ENCODE results near the gene YRDC. TPM values are rescaled to one million over a fixed set of nuclear protein-coding genes. Genes with fewer than 3 reads are reported as not detected.

Gene YRDC, protein sequence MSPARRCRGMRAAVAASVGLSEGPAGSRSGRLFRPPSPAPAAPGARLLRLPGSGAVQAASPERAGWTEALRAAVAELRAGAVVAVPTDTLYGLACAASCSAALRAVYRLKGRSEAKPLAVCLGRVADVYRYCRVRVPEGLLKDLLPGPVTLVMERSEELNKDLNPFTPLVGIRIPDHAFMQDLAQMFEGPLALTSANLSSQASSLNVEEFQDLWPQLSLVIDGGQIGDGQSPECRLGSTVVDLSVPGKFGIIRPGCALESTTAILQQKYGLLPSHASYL
- 18.9 and 21.5 TPM in 2 replicates for total RNA-seq

DNA sequence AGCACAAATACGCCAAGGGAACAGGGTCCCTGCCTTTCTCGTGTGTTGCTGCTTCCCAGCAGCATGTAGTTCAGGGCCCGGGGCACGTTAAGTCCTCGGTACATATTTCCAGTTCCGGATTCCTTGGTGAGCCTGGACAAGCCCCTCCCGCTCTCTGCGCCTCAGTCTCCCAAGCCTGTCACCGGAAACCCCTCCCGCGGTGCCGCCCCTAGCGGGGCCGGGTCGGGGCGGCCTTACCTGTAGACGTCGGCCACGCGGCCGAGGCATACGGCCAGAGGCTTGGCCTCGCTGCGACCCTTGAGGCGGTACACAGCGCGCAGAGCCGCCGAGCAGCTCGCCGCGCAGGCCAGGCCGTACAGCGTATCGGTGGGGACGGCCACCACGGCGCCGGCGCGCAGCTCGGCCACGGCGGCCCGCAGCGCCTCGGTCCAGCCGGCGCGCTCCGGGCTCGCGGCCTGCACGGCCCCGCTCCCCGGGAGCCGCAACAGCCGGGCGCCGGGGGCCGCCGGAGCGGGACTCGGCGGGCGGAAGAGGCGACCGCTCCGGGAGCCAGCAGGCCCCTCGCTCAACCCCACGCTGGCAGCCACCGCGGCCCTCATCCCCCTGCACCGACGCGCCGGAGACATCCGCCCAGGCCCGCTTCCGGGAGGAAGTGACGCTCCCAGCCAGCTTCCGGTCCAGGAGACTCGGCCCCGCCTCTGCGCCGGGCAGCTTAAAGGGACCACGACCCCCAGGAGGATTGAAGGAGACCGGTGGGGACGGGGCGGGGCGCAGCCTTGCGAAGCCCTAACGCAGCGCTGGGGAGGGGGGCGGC, at the start of gene YRDC, which contains the start of gene C1orf122:
TSS of gene YRDC (minus strand) at position 654 of the 814 bp plus-strand sequence. CDS start at position 626, 28 bp downstream.
TSS of gene C1orf122 (plus strand) at position 236 of the 814 bp plus-strand sequence. CDS start 615 bp downstream, outside the sequence.

DNA sequence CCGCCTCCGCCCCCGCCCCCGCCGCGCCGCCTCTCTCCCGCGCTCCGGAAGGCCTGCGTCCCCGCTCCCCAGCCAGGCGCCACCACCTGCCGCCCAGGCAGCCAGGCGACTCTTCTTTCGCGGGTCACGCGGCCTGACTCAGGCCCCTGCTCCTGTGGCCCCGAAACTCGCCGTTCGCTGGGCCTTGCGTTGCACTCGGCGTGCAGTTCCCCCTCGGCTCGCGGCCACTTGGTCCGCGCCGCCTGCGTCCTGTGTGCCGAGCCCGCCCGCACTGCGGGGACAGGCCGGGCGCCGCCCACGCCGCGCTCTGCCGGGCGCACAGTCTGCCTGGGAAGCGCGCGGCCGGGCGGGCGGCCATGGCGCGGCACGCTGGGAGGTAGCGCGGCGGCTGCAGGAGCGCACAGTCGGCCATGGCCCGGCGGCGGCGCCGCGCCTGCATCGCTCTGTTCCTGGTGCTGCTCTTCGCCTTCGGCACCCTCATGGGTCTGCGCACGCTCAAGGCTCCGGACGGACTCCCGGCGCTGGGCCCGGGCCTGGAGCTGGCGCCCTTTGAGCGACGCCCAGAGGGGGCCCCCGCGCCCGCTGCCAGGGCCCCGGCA, 14.1 kb downstream of the YRDC start, which contains the start of gene MANEAL:
TSS of gene MANEAL (plus strand) at position 75 of the 599 bp plus-strand sequence. CDS start at position 411, 336 bp downstream.

DNA sequence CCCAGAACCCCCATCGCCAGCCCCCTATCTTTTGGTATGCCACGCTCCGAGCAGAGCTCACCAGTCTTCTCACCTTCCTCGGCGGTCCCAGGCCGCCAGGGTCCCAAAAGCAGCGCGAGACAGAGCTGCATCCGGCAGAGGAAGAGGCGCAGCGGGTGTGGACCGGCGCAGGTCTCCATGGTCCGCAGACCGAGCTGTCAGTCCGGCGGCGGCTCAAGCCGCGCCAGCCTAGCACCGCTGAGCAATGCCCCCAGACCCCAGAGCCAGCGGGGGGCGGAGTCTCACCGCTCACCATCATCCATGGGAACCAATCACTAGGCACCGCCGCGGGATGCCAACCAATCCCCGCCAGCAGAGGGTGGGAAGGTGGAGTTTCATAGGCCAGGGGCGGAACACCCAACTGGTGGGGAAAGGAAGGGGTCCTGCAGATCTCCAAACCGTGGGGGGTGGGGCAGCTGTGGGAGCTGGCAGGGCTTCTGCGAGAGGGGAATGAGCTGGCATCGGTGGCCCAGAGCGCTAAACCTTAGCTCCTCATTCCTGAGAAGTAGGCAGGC, 43.0 kb downstream of the YRDC start, which contains the start of gene EPHA10:
TSS of gene EPHA10 (minus strand) at position 233 of the 554 bp plus-strand sequence. CDS start at position 179, 54 bp downstream.

Other genes with a start within 250 kb of the YRDC start
- 61.4 and 68.1 TPM in 2 replicates for gene GNL2, start 212.3 kb downstream of the YRDC start, total RNA-seq
- not detected in 2 replicates for gene RSPO1, start 173.3 kb downstream of the YRDC start, total RNA-seq
- gene CDCA8, start 115.7 kb downstream of the YRDC start, total RNA-seq, result 8.8 and 18.6 TPM in 2 replicates
- not detected in 2 replicates for gene EPHA10, start 43.1 kb downstream of the YRDC start, total RNA-seq
- gene MANEAL, start 14.4 kb downstream of the YRDC start, total RNA-seq, result 1.3 and 2.0 TPM in 2 replicates
- gene C1orf122, start 418 bp downstream of the YRDC start, total RNA-seq, result 14.4 and 23.5 TPM in 2 replicates
- gene MTF1, start 51.4 kb upstream of the YRDC start, total RNA-seq, result 4.2 and 4.4 TPM in 2 replicates
- 20.9 and 22.5 TPM in 2 replicates for gene INPP5B, start 138.8 kb upstream of the YRDC start, total RNA-seq
- 67.0 and 96.8 TPM in 2 replicates for gene SF3A3, start 181.8 kb upstream of the YRDC start, total RNA-seq
- 27.6 and 51.0 TPM in 2 replicates for gene FHL3, start 197.3 kb upstream of the YRDC start, total RNA-seq
- gene UTP11, start 204.5 kb upstream of the YRDC start, total RNA-seq, result 49.6 and 60.7 TPM in 2 replicates
- gene POU3F1, start 238.6 kb upstream of the YRDC start, total RNA-seq, result not detected in 2 replicates